ENCODE measurements around the gene METTL9.

METTL9 gene

DNA sequence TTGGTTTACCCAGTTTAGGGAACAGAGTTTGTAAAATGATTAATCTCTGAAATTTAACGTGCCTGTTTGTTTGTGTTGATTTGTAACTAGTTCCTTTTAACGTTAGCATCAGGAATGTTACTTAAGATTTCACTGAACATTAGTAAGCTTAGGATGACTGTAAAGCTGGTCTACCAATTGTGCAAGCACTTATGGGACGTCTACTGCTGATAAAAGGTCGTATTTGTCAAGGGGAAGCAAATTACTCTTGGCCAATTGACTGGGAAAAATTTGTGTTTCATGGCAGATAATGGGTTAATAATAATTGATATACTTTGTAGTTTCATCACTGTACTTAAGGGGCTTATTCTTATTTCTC, 11.8 kb downstream of the METTL9 start:
- CTCF ChIA-PET: interaction anchor here (1.0 to 1.6 kb wide), 2 partner anchors 46 to 689 kb away, joined by 3 read pairs; no protein-coding TSS in a partner anchor
- POLR2A ChIA-PET: interaction anchor here (1.0 kb wide), 1 partner anchor 20 kb away, joined by 5 read pairs; no protein-coding TSS in a partner anchor
- peaks cover 0 to 2% of the 10 kb centered on the region in 2 experiments; a peak in 2 of 3 replicates for H3K36me3 ChIP-seq (ENCODE audit: control insufficient read depth in 2 of 2, insufficient read depth in 1 of 2, low read length in 2 of 2)
- no peak overlapping the region for H3K4me3 ChIP-seq (ENCODE audit: low read depth, low read length)
- no peaks in the 10 kb centered on the region for H3K9me3 ChIP-seq (ENCODE audit: control insufficient read depth, insufficient read depth, low read depth, low read length)
- peaks cover 33% of the 10 kb centered on the region for H3K4me1 ChIP-seq (ENCODE audit: control insufficient read depth, insufficient read depth, low read length)
- peak; percentile 86 for TF ChIP-seq ZNF10 (tag by site-specific recombination; IDR thresholded peaks at IDR 0.05)
- TF ChIP-seq KLF16 (tag by site-specific recombination; IDR thresholded peaks at IDR 0.05): no peak
- no peak for TF ChIP-seq ZNF2 (tag by site-specific recombination; IDR thresholded peaks at IDR 0.05)
- no peak for TF ChIP-seq KLF7 (tag by site-specific recombination; IDR thresholded peaks at IDR 0.05; ENCODE audit: borderline replicate concordance)
- TF ChIP-seq ZNF707 (tag by site-specific recombination; IDR thresholded peaks at IDR 0.05): no peak
- TF ChIP-seq, protein P1, sequence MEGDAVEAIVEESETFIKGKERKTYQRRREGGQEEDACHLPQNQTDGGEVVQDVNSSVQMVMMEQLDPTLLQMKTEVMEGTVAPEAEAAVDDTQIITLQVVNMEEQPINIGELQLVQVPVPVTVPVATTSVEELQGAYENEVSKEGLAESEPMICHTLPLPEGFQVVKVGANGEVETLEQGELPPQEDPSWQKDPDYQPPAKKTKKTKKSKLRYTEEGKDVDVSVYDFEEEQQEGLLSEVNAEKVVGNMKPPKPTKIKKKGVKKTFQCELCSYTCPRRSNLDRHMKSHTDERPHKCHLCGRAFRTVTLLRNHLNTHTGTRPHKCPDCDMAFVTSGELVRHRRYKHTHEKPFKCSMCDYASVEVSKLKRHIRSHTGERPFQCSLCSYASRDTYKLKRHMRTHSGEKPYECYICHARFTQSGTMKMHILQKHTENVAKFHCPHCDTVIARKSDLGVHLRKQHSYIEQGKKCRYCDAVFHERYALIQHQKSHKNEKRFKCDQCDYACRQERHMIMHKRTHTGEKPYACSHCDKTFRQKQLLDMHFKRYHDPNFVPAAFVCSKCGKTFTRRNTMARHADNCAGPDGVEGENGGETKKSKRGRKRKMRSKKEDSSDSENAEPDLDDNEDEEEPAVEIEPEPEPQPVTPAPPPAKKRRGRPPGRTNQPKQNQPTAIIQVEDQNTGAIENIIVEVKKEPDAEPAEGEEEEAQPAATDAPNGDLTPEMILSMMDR (tag by site-specific recombination; IDR thresholded peaks at IDR 0.05): no peak
- TF ChIP-seq ZXDB (tag by site-specific recombination; IDR thresholded peaks at IDR 0.05): no peak
- TF ChIP-seq ZNF768 (tag by site-specific recombination; IDR thresholded peaks at IDR 0.05): no peak
- no peak overlapping the region for H3K27ac ChIP-seq (ENCODE audit: extremely low read depth, low read depth, low read length)

DNA sequence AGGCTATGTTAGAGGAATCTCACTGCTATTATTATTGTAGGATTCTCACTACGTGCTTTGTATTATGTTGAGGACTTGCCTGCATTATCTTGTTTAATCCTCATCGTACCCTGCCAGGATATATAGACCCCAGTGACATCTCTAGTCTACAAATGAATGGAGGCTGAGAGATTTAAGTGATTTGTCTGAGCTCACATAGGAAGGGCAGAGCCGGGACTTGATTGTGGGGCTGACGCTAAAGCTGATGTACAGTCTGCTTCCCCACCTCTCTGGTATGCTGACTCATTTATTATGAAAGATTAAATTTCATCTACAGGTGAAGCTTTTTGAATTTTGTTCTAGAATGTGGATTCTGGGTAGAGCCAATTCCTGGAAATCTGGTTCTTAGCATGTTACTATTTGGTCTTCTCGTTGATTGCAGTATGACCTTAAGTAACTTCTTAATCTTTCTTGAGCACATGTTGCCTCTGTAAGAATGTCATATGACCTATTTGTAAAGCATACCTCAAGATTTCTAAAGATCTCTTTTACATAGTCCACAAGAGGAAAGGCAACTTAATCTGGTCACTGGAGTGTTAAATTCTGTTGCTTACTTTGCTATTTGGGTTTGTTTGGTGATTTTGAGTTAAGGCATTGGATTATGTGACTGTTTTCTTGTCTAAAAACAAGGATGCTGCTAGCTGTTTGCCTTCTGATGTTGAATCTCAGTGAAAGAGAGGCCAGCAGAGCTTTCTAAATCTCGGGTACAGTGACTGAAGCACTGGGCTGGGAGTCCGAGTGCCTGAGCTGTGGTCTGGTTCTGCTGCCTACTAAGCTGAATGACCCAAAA, 12.4 kb downstream of the METTL9 start:
- no peak overlapping the region for H3K4me3 ChIP-seq (ENCODE audit: low read depth, low read length)
- ChIA-PET POLR2A (interaction anchor here (0.7 kb wide), 1 partner anchor 22 kb away, joined by 4 read pairs; no protein-coding TSS in a partner anchor), CTCF (interaction anchor here (0.7 to 1.6 kb wide), 3 partner anchors 46 to 689 kb away, joined by 3 read pairs; no protein-coding TSS in a partner anchor)
- H3K36me3 ChIP-seq (ENCODE audit: control insufficient read depth in 2 of 2, insufficient read depth in 1 of 2, low read length in 2 of 2): peaks cover 0 to 4% of the 10 kb centered on the region in 2 experiments; a peak in 2 of 3 replicates
- H3K9me3 ChIP-seq (ENCODE audit: control insufficient read depth, insufficient read depth, low read depth, low read length): no peaks in the 10 kb centered on the region
- H3K4me1 ChIP-seq (ENCODE audit: control insufficient read depth, insufficient read depth, low read length): peaks cover 33% of the 10 kb centered on the region
- no peak overlapping the region for H3K27ac ChIP-seq (ENCODE audit: extremely low read depth, low read depth, low read length)
- TF ChIP-seq GLI4 (tag by site-specific recombination; IDR thresholded peaks at IDR 0.05) (no peak), EGR2 (tag by site-specific recombination; IDR thresholded peaks at IDR 0.05; ENCODE audit: low read depth) (no peak), TRIM28 (IDR thresholded peaks at IDR 0.05; ENCODE audit: borderline replicate concordance, low read length) (0 out of 2 replicates have a peak, but pooled peaks have one; percentile 39), ZNF37A (tag by site-specific recombination; IDR thresholded peaks at IDR 0.05) (no peak), GFI1B (tag by site-specific recombination; IDR thresholded peaks at IDR 0.05) (0 out of 2 replicates have a peak, but pooled peaks have one; percentile 38), ZEB2 (tag by site-specific recombination; IDR thresholded peaks at IDR 0.05) (0 out of 2 replicates have a peak, but pooled peaks have one; percentile 12), SCRT2 (tag by site-specific recombination; IDR thresholded peaks at IDR 0.05) (peak; percentile 88), HOXD13 (CRISPR knock-in tag; IDR thresholded peaks at IDR 0.05; ENCODE audit: borderline replicate concordance) (no peak), ZIC2 (tag by site-specific recombination; IDR thresholded peaks at IDR 0.05) (no peak), ZNF274 (IDR thresholded peaks at IDR 0.05; ENCODE audit: low read length) (no peak), ZNF274 (tag by site-specific recombination; IDR thresholded peaks at IDR 0.05; ENCODE audit: borderline replicate concordance) (no peak), ZBTB7A (tag by site-specific recombination; IDR thresholded peaks at IDR 0.05; ENCODE audit: low read depth) (no peak), ZNF426 (tag by site-specific recombination; IDR thresholded peaks at IDR 0.05) (no peak), ZBTB48 (tag by site-specific recombination; IDR thresholded peaks at IDR 0.05) (no peak), ZBTB17 (tag by site-specific recombination; IDR thresholded peaks at IDR 0.05) (peak; percentile 29; the same call in 1 of the 2 replicates), ZFP69B (tag by site-specific recombination; IDR thresholded peaks at IDR 0.05) (no peak), ZNF335 (tag by site-specific recombination; conservative IDR thresholded peaks at IDR 0.05) (0 out of 2 replicates have a peak, but pooled peaks have one; percentile 31)
- TF ChIP-seq, protein P2, sequence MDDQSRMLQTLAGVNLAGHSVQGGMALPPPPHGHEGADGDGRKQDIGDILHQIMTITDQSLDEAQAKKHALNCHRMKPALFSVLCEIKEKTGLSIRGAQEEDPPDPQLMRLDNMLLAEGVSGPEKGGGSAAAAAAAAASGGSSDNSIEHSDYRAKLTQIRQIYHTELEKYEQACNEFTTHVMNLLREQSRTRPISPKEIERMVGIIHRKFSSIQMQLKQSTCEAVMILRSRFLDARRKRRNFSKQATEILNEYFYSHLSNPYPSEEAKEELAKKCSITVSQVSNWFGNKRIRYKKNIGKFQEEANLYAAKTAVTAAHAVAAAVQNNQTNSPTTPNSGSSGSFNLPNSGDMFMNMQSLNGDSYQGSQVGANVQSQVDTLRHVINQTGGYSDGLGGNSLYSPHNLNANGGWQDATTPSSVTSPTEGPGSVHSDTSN (CRISPR knock-in tag; IDR thresholded peaks at IDR 0.05): no peak
- TF ChIP-seq, protein P3, sequence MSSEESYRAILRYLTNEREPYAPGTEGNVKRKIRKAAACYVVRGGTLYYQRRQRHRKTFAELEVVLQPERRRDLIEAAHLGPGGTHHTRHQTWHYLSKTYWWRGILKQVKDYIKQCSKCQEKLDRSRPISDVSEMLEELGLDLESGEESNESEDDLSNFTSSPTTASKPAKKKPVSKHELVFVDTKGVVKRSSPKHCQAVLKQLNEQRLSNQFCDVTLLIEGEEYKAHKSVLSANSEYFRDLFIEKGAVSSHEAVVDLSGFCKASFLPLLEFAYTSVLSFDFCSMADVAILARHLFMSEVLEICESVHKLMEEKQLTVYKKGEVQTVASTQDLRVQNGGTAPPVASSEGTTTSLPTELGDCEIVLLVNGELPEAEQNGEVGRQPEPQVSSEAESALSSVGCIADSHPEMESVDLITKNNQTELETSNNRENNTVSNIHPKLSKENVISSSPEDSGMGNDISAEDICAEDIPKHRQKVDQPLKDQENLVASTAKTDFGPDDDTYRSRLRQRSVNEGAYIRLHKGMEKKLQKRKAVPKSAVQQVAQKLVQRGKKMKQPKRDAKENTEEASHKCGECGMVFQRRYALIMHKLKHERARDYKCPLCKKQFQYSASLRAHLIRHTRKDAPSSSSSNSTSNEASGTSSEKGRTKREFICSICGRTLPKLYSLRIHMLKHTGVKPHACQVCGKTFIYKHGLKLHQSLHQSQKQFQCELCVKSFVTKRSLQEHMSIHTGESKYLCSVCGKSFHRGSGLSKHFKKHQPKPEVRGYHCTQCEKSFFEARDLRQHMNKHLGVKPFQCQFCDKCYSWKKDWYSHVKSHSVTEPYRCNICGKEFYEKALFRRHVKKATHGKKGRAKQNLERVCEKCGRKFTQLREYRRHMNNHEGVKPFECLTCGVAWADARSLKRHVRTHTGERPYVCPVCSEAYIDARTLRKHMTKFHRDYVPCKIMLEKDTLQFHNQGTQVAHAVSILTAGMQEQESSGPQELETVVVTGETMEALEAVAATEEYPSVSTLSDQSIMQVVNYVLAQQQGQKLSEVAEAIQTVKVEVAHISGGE (tag by site-specific recombination; conservative IDR thresholded peaks at IDR 0.05; ENCODE audit: low read depth): no peak
- TF ChIP-seq, protein P4, sequence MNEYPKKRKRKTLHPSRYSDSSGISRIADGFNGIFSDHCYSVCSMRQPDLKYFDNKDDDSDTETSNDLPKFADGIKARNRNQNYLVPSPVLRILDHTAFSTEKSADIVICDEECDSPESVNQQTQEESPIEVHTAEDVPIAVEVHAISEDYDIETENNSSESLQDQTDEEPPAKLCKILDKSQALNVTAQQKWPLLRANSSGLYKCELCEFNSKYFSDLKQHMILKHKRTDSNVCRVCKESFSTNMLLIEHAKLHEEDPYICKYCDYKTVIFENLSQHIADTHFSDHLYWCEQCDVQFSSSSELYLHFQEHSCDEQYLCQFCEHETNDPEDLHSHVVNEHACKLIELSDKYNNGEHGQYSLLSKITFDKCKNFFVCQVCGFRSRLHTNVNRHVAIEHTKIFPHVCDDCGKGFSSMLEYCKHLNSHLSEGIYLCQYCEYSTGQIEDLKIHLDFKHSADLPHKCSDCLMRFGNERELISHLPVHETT (tag by site-specific recombination; IDR thresholded peaks at IDR 0.05): no peak
